GM12872 (cell line): Measurements from ENCODE around the gene CEMIP.

Experiments used
- TF ChIP-seq, protein P1 (sequence below): IDR thresholded peaks from 3 replicates; pipeline ENCODE4 v1.5.1; 2011; ENCODE audit warnings: low read depth, mild to moderate bottlenecking, low read length, moderate library complexity; ENCODE audit not compliant: insufficient read depth

The CEMIP gene

DNA sequence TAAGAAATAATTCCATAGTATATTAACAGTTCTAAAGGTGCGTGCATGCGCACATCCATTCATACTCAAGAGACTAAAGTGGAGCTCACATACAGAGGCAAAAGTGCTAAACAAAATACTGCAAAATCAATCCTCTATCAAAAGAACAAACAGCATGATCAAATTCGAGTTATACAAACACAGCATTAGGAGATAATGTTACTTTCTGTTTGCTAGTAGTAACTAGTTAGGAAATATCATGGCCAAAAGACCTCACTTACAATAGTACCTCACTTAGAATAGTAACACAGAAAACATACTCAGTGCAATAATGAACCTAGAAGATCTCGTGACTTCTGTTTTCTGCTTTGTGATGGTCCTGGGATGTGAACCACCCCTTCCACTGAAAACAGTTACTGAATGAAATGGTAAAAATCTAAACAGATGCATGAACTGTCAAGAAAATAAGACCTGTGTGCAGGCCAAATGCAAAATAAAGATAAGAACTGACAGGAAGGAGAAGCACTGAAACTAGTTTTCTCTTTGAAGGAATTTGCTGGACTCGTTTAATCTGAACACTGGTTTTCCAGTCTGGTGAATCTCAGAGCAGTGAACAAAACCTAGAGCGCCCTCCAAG, 20.9 kb upstream of the CEMIP start:
- TF ChIP-seq, protein P1, sequence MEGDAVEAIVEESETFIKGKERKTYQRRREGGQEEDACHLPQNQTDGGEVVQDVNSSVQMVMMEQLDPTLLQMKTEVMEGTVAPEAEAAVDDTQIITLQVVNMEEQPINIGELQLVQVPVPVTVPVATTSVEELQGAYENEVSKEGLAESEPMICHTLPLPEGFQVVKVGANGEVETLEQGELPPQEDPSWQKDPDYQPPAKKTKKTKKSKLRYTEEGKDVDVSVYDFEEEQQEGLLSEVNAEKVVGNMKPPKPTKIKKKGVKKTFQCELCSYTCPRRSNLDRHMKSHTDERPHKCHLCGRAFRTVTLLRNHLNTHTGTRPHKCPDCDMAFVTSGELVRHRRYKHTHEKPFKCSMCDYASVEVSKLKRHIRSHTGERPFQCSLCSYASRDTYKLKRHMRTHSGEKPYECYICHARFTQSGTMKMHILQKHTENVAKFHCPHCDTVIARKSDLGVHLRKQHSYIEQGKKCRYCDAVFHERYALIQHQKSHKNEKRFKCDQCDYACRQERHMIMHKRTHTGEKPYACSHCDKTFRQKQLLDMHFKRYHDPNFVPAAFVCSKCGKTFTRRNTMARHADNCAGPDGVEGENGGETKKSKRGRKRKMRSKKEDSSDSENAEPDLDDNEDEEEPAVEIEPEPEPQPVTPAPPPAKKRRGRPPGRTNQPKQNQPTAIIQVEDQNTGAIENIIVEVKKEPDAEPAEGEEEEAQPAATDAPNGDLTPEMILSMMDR = no peak

DNA sequence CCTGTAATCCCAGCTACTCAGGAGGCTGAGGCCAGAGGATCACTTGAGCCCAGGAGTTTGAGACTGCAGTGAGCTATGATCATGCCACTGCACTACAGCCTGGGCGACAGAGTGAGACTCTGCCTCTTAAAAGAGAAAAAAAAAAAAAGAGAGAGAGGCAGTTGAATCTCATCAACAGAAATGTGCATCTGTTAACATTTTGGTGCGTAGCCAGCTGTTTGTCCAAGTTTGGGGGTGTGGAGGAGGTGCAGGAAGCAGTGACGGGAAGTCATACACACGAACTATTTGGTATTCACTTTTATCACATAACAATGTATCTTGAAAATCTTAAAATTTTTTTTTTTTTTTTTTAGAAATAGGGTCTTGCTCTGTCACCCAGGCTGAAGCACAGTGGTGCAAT, 18.2 kb upstream of the CEMIP start:
- TF ChIP-seq, protein P1 = no peak

DNA sequence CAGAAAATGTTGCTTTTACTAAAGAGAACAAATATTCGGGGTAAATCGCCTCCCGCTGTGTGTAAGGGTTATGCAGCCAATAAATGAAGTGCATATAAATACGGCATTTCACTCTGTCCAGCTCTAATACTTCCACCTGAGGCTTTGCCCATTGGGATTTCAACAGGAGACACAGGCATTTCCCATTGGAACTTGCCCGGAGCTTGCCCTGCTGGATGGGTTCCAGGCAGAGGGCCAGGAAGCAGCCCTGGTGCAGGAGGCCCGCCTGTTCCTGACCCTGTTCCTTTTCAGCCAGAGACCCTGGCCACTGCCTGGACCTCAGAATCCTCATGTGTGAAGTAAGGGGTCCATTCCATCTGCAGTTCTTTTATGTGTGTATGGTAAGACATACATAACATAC, 17.4 kb upstream of the CEMIP start:
- TF ChIP-seq, protein P1 = no peak

DNA sequence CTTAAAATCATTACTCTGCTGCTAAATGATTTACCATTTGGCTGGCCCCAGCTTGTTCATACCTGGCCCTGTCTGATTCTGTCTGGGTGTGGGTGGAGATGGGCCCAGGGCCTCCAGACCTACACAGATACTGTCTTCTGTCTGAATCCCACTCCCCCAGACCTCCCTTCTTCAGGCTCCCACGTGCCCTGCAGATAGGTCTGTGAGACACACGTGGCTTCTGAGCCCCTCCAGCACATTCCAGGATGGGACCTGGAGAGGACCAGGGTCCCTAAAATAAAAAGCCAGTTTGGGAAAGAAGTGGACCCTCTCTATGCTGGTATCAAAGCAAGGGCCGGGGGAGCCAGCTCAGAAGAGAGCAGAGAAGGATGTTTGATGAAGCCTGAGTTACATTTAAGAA, 14.6 kb upstream of the CEMIP start:
- TF ChIP-seq, protein P1 = no peak

DNA sequence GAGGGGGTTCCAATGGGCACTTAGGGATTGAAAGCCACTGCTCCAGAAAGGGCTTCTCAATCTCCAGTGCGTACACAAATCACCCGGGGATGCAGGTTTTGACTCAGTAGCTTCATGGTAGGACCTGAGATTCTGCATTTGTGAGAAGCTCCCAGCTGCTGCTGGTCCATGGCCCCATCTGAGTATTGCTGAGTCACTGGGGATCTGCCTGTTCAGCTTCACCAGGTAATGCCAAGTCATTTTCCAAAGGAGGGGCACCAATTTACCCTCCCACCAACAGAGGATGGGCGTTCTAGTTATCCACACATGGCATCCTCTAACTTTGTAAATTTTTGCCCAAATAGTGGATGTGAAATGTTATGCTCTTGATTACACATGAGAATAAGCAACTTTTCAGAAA, 12.9 kb upstream of the CEMIP start:
- TF ChIP-seq, protein P1 = no peak

DNA sequence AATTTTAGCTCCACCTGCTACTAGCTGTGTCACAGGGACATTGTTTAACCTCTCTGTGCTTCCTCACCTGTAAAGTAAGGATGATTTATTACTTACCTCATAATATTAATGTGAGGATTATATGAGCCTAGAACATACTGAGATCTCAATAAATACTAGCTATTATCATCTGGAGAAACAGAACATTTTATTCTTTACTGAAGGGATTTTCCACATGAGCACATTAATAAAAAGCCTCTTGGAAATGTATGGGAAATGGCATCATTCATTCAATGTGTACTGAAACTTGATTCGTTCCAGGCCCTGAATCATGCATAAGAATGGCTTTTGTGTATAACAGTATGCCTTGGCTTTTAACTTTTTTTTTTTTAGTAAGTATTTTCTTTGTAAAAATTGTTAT, 11.0 kb upstream of the CEMIP start:
- TF ChIP-seq, protein P1 = no peak

DNA sequence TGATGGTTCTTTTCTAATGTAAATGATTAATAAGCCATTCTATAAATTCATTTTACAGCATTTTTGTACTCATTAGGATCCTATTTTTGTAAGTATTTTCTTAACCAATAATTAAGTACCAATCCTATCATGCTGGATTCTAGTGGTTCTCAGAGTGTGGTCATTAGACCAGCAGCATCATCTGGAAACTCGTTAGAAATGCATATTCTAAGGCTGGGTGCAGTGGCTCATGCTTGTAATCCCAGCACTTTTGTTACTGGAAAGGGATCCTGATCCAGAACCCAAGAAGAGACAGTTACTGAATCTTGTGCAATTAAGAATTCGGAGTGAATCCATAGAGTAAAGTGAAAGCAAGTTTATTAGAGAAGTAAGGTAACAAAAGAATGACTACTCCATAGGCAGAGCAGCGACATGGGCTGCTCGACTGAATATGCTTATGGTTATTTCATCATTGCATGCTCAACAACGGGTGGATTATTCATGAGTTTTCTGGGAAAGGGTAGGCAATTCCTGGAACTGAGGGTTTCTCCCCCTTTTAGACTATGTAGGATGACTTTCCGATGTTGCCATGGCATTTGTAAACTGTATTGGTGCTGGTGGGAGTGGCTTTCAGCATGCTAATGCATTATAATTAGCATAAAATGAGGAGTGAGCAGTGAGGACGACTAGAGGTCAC, 9.9 kb upstream of the CEMIP start:
- TF ChIP-seq, protein P1 = no peak
